SH-SY5Y (cell line): ENCODE measurements around the gene OSGEP.

Source experiments
- GATA2 ChIP-seq: IDR thresholded peaks from 2 replicates; pipeline ENCODE4 v1.6.1; 2011; ENCODE audit warnings: mild to moderate bottlenecking, low read depth, low read length
- GATA3 ChIP-seq: IDR thresholded peaks from 2 replicates; pipeline ENCODE4 v1.6.1; 2011; ENCODE audit warnings: low read depth, mild to moderate bottlenecking, low read length, moderate library complexity

DNA sequence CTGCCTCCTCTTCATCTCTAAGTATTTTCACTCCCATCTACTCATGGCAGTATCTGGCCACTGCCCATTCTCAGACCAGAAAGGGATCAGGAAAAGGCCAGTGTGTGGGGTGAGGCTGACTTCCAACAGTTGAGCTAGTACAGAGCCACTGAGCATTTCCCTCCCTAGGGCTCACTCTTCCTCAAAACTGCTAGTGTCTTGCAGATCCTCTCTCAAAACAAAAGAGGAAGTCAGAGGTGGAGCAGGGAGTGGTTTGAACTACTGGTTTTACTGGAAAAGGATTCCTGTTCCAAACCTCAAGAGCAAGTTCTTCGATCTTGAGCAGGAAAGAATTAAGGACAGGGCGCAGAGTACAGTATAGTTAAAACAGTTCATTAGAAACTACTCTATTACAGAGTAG is 39.0 kb upstream of the OSGEP start:
- TF ChIP-seq GATA2, result no peak
- TF ChIP-seq GATA3, result no peak
